Activated T-helper 17 cell treated with anti-CD3 and anti-CD28 coated beads, Interleukin-2, amount 50 U/mL, for 72 hours (primary cell): ENCODE results near the gene PHLDB2. TPM values are rescaled to one million over a fixed set of nuclear protein-coding genes. Genes with fewer than 3 reads are reported as not detected.

ENCODE experiments used
- total RNA-seq, 2 donors: library from RNA; stranded (reverse); gene quantifications; one replicate each; pipeline ENCODE4 v1.2.3, GENCODE V29; 2022

PHLDB2 gene
- total RNA-seq, 2 donors from 2014 or later: 2.9 TPM

Other genes with a start within 250 kb of the PHLDB2 start
- 10 to 100 TPM in 1 of 2 donors, 1 to 10 TPM in 1; 9.5 to 16.3 TPM for gene PLCXD2, start 184.6 kb upstream of the PHLDB2 start, total RNA-seq
- gene ABHD10, start 119.8 kb downstream of the PHLDB2 start, total RNA-seq: 10 to 100 TPM; 63.3 to 84.9 TPM
- gene TAGLN3, start 139.7 kb downstream of the PHLDB2 start, total RNA-seq: 1 to 10 TPM in 1 of 2 donors, under 1 TPM in 1; 0.56 to 7.1 TPM
- gene TMPRSS7, start 175.5 kb downstream of the PHLDB2 start, total RNA-seq: 1 to 10 TPM in 1 of 2 donors, under 1 TPM in 1; 0.24 to 1.6 TPM
- 10 to 100 TPM in 1 of 2 donors, 1 to 10 TPM in 1; 9.9 to 14.5 TPM for gene C3orf52, start 227.1 kb downstream of the PHLDB2 start, total RNA-seq